AG09309 (cell line): ENCODE results near the gene ANP32D.
"Not testable (repeated sequence)": the region's sequence is repeated elsewhere in the genome, so short reads cannot be mapped to it uniquely, and the experiment has no call there.

Source experiments
- DNase-seq: peaks from one replicate; pipeline ENCODE4 v3.0.0-alpha.2; 2010; ENCODE audit warnings: low read depth
- H3K4me3 ChIP-seq: 2 replicates; pipeline ENCODE4 v1.5.1; 2011; ENCODE audit warnings: mild to moderate bottlenecking, low read depth, low read length, moderate library complexity; ENCODE audit not compliant: control insufficient read depth
- CTCF ChIP-seq: IDR thresholded peaks from 2 replicates; pipeline ENCODE4 v1.5.1; 2011; ENCODE audit warnings: mild to moderate bottlenecking, low read depth, low read length, inconsistent platforms; ENCODE audit not compliant: insufficient read depth, control insufficient read depth; ENCODE audit errors: missing control alignments

Gene ANP32D

GRCh38 chr12:48473061-48473460, 702 bp downstream of the ANP32D start:
- TF ChIP-seq CTCF: no peak
- no peak for DNase-seq

GRCh38 chr12:48474497-48474896, 2.1 kb downstream of the ANP32D start:
- H3K4me3 ChIP-seq: not testable (repeated sequence)

More at GRCh38 chr12:48473061-48473460, 702 bp downstream of the ANP32D start:
- H3K4me3 ChIP-seq: no peak overlapping the region

GRCh38 chr12:48482198-48482597, 9.8 kb downstream of the ANP32D start, which contains the start of gene C12orf54:
TSS of gene C12orf54 (plus strand) at chr12:48482498. CDS start at chr12:48483297, 799 bp downstream.
- no peak for DNase-seq
- TF ChIP-seq CTCF: no peak
- H3K4me3 ChIP-seq: no peak within 1 kb of the TSS

More at GRCh38 chr12:48474497-48474896, 2.1 kb downstream of the ANP32D start:
- DNase-seq: not testable (repeated sequence)

- no peak overlapping the region for H3K4me3 ChIP-seq
- TF ChIP-seq CTCF: no peak
These were observed 10.6 kb downstream of the ANP32D start for GRCh38 chr12:48482930-48483329.

GRCh38 chr12:48486261-48486660, 13.9 kb downstream of the ANP32D start:
- DNase-seq: no peak
- no peak for TF ChIP-seq CTCF
- H3K4me3 ChIP-seq: no peak overlapping the region

More at GRCh38 chr12:48482930-48483329, 10.6 kb downstream of the ANP32D start:
- DNase-seq: no peak

GRCh38 chr12:48486679-48487078, 14.3 kb downstream of the ANP32D start:
- no peak for TF ChIP-seq CTCF
- H3K4me3 ChIP-seq: no peak overlapping the region
- no peak for DNase-seq

- no peak for TF ChIP-seq CTCF
- H3K4me3 ChIP-seq: no peak overlapping the region
- no peak for DNase-seq
These were observed 16.7 kb downstream of the ANP32D start for GRCh38 chr12:48489012-48489411.

- H3K4me3 ChIP-seq, DNase-seq: not testable (repeated sequence)
These were observed 17.1 kb downstream of the ANP32D start for GRCh38 chr12:48489456-48489855.

- not testable (repeated sequence) for H3K4me3 ChIP-seq, DNase-seq
These were observed 27.9 kb downstream of the ANP32D start for GRCh38 chr12:48500281-48500680.

- not testable (repeated sequence) for H3K4me3 ChIP-seq, DNase-seq
These were observed 34.5 kb downstream of the ANP32D start for GRCh38 chr12:48506836-48507235.
